IMR-90 (cell line): ENCODE results near the gene SOCS6. TPM values are rescaled to one million over a fixed set of nuclear protein-coding genes. Genes with fewer than 3 reads are reported as not detected.

Experiments used
- ATAC-seq: fragments of 200-7000 bp; cut with Tn5 transposase; 2 replicates; pipeline ENCODE4 v1.9.1; 2020; ENCODE audit warnings: low read depth, mild to moderate bottlenecking, moderate library complexity
- BruUV-seq: library from RNA; stranded (reverse); fragments of 400-500 nt; replicated peaks from 2 replicates; lab custom pipeline; 2021; lab: Mats Ljungman, UMichigan
- CTCF ChIA-PET: fragments of 300-600 bp; formaldehyde crosslinking; extraction: SDS; loops from one replicate; lab custom pipeline; 2021; ENCODE audit warnings: antibody characterized with exemption; lab: Yijun Ruan, JAX
- POLR2A ChIA-PET: fragments of 300-600 bp; sonication (Branson Sonifier 250); formaldehyde crosslinking; loops from one replicate; lab custom pipeline; 2022; ENCODE audit warnings: antibody characterized with exemption; ENCODE audit not compliant: unreplicated experiment; lab: Charles Lee
- DNase-seq: peaks from one replicate; pipeline ENCODE4 v3.0.0; 2013
- H2AFZ ChIP-seq: replicated peaks from 2 replicates; pipeline ENCODE3; 2013; ENCODE audit warnings: low read length, mild to moderate bottlenecking; ENCODE audit not compliant: poor library complexity
- H2AK5ac ChIP-seq: 2 replicates; pipeline ENCODE4 v1.6.1; 2013; ENCODE audit warnings: low read depth, low read length, inconsistent platforms
- H2AK9ac ChIP-seq: replicated peaks from 2 replicates; pipeline ENCODE3; 2013; ENCODE audit warnings: mild to moderate bottlenecking, low read depth, low read length, moderate library complexity; ENCODE audit not compliant: poor library complexity
- H2BK120ac ChIP-seq: 2 replicates; pipeline ENCODE4 v1.6.1; 2013; ENCODE audit warnings: low read depth, low read length, inconsistent platforms
- H2BK15ac ChIP-seq: 3 replicates; pipeline ENCODE4 v1.6.1; 2013; ENCODE audit warnings: low read depth, low read length, inconsistent platforms
- H2BK20ac ChIP-seq: 2 replicates; pipeline ENCODE4 v1.6.1; 2013; ENCODE audit warnings: low read depth, mild to moderate bottlenecking, inconsistent platforms, low read length, moderate library complexity
- H2BK5ac ChIP-seq: 2 replicates; pipeline ENCODE4 v1.6.1; 2013; ENCODE audit warnings: mild to moderate bottlenecking, low read depth, low read length, inconsistent platforms; ENCODE audit not compliant: poor library complexity, severe bottlenecking
- H3K14ac ChIP-seq: replicated peaks from 2 replicates; pipeline ENCODE4 v1.6.1; 2013; ENCODE audit warnings: low read depth, low read length, inconsistent platforms
- H3K18ac ChIP-seq: 2 replicates; pipeline ENCODE4 v1.6.1; 2013; ENCODE audit warnings: low read depth, low read length, control low read depth
- H3K23ac ChIP-seq: 2 replicates; pipeline ENCODE4 v1.6.1; 2013; ENCODE audit warnings: low read depth, low read length, inconsistent platforms
- H3K27ac ChIP-seq: 2 replicates; pipeline ENCODE4 v1.5.1; 2013; ENCODE audit warnings: mild to moderate bottlenecking, control low read depth, low read length; ENCODE audit not compliant: insufficient read depth
- H3K27me3 ChIP-seq: 2 replicates; pipeline ENCODE4 v1.6.1; 2013; ENCODE audit warnings: low read length; ENCODE audit not compliant: control insufficient read depth, insufficient read depth
- H3K36me3 ChIP-seq: 2 replicates; pipeline ENCODE4 v1.6.1; 2013; ENCODE audit warnings: low read length, mixed read lengths; ENCODE audit not compliant: control insufficient read depth, insufficient read depth
- H3K4ac ChIP-seq: 2 replicates; pipeline ENCODE4 v1.6.1; 2013; ENCODE audit warnings: low read depth, low read length, inconsistent platforms
- H3K4me1 ChIP-seq: 2 replicates; pipeline ENCODE4 v1.6.1; 2013; ENCODE audit warnings: low read length, mixed read lengths; ENCODE audit not compliant: control insufficient read depth, insufficient read depth
- H3K4me2 ChIP-seq: 2 replicates; pipeline ENCODE4 v1.6.1; 2013; ENCODE audit warnings: low read depth, mild to moderate bottlenecking, control low read depth, low read length, moderate library complexity
- H3K4me3 ChIP-seq: 2 replicates; pipeline ENCODE4 v1.5.1; 2013; ENCODE audit warnings: low read depth, mild to moderate bottlenecking, control low read depth, low read length, moderate library complexity; ENCODE audit not compliant: insufficient read depth
- H3K56ac ChIP-seq: 2 replicates; pipeline ENCODE4 v1.6.1; 2013; ENCODE audit warnings: low read length, inconsistent platforms; ENCODE audit not compliant: insufficient read depth; ENCODE audit errors: extremely low read depth
- H3K79me1 ChIP-seq, 2 experiments: 2 replicates each; pipeline ENCODE4 v1.6.1; 2013; ENCODE audit warnings: low read length in 2 of 2, inconsistent platforms in 1 of 2, low read depth in 1 of 2
- H3K9ac ChIP-seq: 2 replicates; pipeline ENCODE4 v1.6.1; 2013; ENCODE audit warnings: low read depth, low read length, control low read depth
- H3K9me1 ChIP-seq: 2 replicates; pipeline ENCODE4 v1.6.1; 2013; ENCODE audit warnings: low read length, inconsistent platforms; ENCODE audit not compliant: insufficient read depth
- H3K9me3 ChIP-seq: 2 replicates; pipeline ENCODE4 v1.6.1; 2013; ENCODE audit warnings: low read length; ENCODE audit not compliant: control insufficient read depth, insufficient read depth
- H4K20me1 ChIP-seq: 2 replicates; pipeline ENCODE4 v1.6.1; 2013; ENCODE audit warnings: low read length, inconsistent platforms; ENCODE audit not compliant: insufficient read depth
- H4K5ac ChIP-seq: 2 replicates; pipeline ENCODE4 v1.6.1; 2013; ENCODE audit warnings: mild to moderate bottlenecking, low read depth, low read length, control low read depth
- H4K8ac ChIP-seq, 2 experiments: 2 replicates each; pipeline ENCODE4 v1.6.1; 2013; ENCODE audit warnings: low read depth in 2 of 2, low read length in 2 of 2, control low read depth in 1 of 2, inconsistent platforms in 1 of 2
- H4K91ac ChIP-seq: 2 replicates; pipeline ENCODE4 v1.6.1; 2013; ENCODE audit warnings: low read depth, low read length, inconsistent platforms; ENCODE audit not compliant: insufficient read depth
- BHLHE40 ChIP-seq: fragments of 150-350 bp; IDR thresholded peaks from 2 replicates; pipeline ENCODE4 v1.6.1; 2016; ENCODE audit warnings: mild to moderate bottlenecking, low read depth, low read length
- NFE2L2 ChIP-seq: fragments of 150-350 bp; IDR thresholded peaks from 2 replicates; pipeline ENCODE4 v1.6.1; 2016; ENCODE audit warnings: low read depth, mild to moderate bottlenecking, low read length
- POLR2A ChIP-seq: IDR thresholded peaks from 2 replicates; pipeline ENCODE4 v1.6.1; 2012; ENCODE audit warnings: mild to moderate bottlenecking, low read depth, low read length
- WGBS, 2 experiments: methylation state at CpG; one replicate each; pipeline versions ENCODE4 v1.1.5 to v1.1.7; 2013; ENCODE audit warnings: missing lambda C conversion rate in 2 of 2; ENCODE audit not compliant: insufficient read length in 1 of 2; ENCODE audit errors: extremely low coverage in 2 of 2; 5-methylcytosine and 5-hydroxymethylcytosine counted together
- dilution Hi-C: fragments of 300-500 bp; cut with HindIII; formaldehyde crosslinking; loops from one replicate; pipeline ENCODE4 v1.14.3; 2018; ENCODE audit warnings: low sequenced_read_pairs; ENCODE audit not compliant: unreplicated experiment
- in situ Hi-C: fragments of 300-500 bp; cut with MboI; formaldehyde crosslinking; loops from 3 replicates; pipeline ENCODE4 v1.14.3; 2019; ENCODE audit warnings: low sequenced_read_pairs, inconsistent platforms, mixed read lengths
- intact Hi-C: fragments of 100-400 bp; cut with micrococcal nuclease; formaldehyde crosslinking; loops from 2 replicates; pipeline ENCODE4 v1.10.0; 2022
- polyA plus RNA-seq, 3 experiments: library from polyadenylated mRNA; depleted of rRNA; stranded (reverse); fragments of >200 nt; gene quantifications; 2 replicates each; pipeline ENCODE4 v1.2.3, GENCODE V29; 2012; ENCODE audit warnings: low replicate concordance in 1 of 3
- total RNA-seq: library from RNA; depleted of rRNA; stranded (reverse); fragments of >200 nt; gene quantifications from 2 replicates; pipeline ENCODE4 v1.2.3, GENCODE V29; 2012
- TF ChIP-seq, protein P1 (sequence below): conservative IDR thresholded peaks from 2 replicates; pipeline ENCODE4 v1.5.1; 2012; ENCODE audit warnings: mild to moderate bottlenecking, low read depth, low read length, improper control_type of control experiment

SOCS6 gene
- total and polyA plus RNA-seq, 2 of the 4 experiments (the other 2 are of a cell fraction), result 21.3 to 57.4 TPM

DNA sequence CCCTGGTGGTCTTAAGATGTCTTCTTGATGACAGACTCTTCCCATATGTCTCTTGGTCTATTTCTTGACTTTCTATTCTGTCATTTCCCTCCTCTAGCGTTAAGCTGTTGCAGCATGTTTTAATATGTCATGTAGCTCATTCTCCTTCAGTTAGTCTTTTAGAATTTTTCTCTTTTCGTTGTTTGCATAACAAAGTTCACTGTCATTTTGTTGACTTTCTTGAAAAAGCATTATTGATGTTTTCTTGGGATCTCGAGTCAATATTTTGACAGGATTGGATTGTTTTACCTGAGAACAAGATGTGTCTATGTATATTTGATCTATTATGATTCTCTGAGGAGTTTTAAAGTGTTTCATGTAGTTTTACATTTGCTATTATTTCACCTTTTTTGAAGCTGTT is 24.8 kb downstream of the SOCS6 start:
- Histone ChIP-seq H3K36me3 (no peaks in the 10 kb centered on the region), H3K56ac (no peak overlapping the region), H4K91ac (no peak overlapping the region), H3K4ac (no peak overlapping the region), H2AFZ (no peak overlapping the region), H3K79me1 (peaks cover 6 to 55% of the 10 kb centered on the region in 2 experiments; a peak in 2 of 4 replicates), H3K4me2 (no peak overlapping the region), H3K4me3 (no peak overlapping the region), H3K23ac (no peak overlapping the region), H3K14ac (no peak overlapping the region), H4K8ac (no peak overlapping the region), H2BK120ac (no peak overlapping the region), H4K20me1 (peaks cover 74% of the 10 kb centered on the region), H2AK5ac (no peak overlapping the region), H3K9ac (no peak overlapping the region), H3K18ac (no peak overlapping the region), H3K9me1 (peaks cover 7% of the 10 kb centered on the region), H2AK9ac (no peak overlapping the region), H2BK20ac (no peak overlapping the region), H4K5ac (no peak overlapping the region), H2BK15ac (no peak overlapping the region), H3K9me3 (no peaks in the 10 kb centered on the region), H2BK5ac (no peak overlapping the region), H3K27me3 (no peaks in the 10 kb centered on the region), H3K27ac (no peak overlapping the region), H3K4me1 (0 out of 2 replicates have a peak, but pooled peaks cover 2% of the 10 kb centered on the region)
- ChIA-PET CTCF (no interaction called here), POLR2A (no interaction called here)
- ATAC-seq (no peak), DNase-seq (no peak)
- BruUV-seq, result no TSS peak
- no CpG with 5 or more reads among the region's 3 CpGs for WGBS, 2 experiments
- no peak for TF ChIP-seq POLR2A
- TF ChIP-seq BHLHE40, result no peak
- TF ChIP-seq NFE2L2, result no peak
- TF ChIP-seq, protein P1, sequence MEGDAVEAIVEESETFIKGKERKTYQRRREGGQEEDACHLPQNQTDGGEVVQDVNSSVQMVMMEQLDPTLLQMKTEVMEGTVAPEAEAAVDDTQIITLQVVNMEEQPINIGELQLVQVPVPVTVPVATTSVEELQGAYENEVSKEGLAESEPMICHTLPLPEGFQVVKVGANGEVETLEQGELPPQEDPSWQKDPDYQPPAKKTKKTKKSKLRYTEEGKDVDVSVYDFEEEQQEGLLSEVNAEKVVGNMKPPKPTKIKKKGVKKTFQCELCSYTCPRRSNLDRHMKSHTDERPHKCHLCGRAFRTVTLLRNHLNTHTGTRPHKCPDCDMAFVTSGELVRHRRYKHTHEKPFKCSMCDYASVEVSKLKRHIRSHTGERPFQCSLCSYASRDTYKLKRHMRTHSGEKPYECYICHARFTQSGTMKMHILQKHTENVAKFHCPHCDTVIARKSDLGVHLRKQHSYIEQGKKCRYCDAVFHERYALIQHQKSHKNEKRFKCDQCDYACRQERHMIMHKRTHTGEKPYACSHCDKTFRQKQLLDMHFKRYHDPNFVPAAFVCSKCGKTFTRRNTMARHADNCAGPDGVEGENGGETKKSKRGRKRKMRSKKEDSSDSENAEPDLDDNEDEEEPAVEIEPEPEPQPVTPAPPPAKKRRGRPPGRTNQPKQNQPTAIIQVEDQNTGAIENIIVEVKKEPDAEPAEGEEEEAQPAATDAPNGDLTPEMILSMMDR, result no peak
- intact Hi-C loops (no loop called here), in situ Hi-C loops (no loop called here), dilution Hi-C loops (no loop called here)
